ENCODE measurements around the gene RPL22.

DNA sequence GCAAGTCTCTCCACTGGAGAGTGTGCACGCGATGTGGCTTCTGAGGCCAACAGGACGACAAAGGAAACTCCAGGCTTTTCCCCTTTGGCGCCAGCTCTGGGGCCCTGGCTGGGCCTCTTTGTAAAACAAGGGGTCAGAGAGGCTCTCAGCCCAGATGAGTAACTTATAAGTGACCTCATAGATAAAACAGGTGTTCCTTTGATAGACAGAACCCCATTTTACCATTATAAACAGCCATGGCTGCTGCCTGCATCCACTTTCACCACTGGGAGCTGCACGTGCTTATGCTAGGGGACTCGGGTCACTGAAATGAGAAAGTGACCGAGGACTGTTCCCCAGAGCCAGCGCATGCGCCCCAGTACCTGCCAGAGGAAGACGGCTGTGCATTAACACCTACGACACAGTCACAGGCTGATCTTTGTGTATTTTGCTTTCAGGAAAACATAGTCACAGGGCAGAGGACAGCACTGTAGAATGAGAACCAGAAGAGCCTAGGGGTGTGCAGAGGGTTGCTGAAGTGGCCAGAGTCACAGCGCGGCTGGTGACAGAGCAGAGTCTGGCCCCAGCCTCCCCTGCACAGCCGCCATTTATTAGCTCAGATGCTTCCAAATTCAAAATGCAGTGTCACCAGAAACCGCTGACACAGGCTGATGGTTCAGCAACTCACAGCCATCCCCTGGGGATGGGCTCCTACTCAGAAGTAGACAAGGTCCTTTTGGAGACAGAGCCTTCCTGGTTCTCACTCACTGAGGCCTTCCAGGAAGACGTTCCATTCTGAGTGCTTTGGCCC lies 19.2 kb upstream of the RPL22 start:
- TF ChIP-seq CTCF (IDR thresholded peaks at IDR 0.05; ENCODE audit: insufficient read depth, low read depth, low read length) (no peak), EZH2 (IDR thresholded peaks at IDR 0.05; ENCODE audit: insufficient read depth, low read length) (no peak)
